Transverse colon (tissue), 4 donors: ENCODE measurements around the gene IRX4.

Experiments
- POLR2A ChIP-seq: fragments of 450-650 bp; IDR thresholded peaks from one replicate; pipeline ENCODE4 v1.6.1; 2016; ENCODE audit warnings: antibody characterized with exemption, mild to moderate bottlenecking, moderate library complexity
- POLR2AphosphoS5 ChIP-seq, 3 donors: sonication (generic); formaldehyde crosslinking; IDR thresholded peaks; one replicate each; pipeline ENCODE4 v1.6.1; 2016; ENCODE audit warnings: antibody characterized with exemption in 3 of 3
- TF ChIP-seq, protein P1 (sequence below), 5 experiments: fragments of 200-600 bp in 3 of 5; fragments of 450-650 bp in 2 of 5; sonication (generic) in 3 of 5; IDR thresholded peaks; 1 replicate in 2 of 5; 2 replicates in 3 of 5; pipeline ENCODE4 v1.5.1; 2016 to 2017; ENCODE audit warnings: antibody characterized with exemption in 5 of 5, inconsistent platforms in 3 of 5, mild to moderate bottlenecking in 2 of 5, moderate library complexity in 1 of 5

GRCh38 chr5:1831677-1832313 lies 50.9 kb downstream of the IRX4 start:
- TF ChIP-seq, protein P1, sequence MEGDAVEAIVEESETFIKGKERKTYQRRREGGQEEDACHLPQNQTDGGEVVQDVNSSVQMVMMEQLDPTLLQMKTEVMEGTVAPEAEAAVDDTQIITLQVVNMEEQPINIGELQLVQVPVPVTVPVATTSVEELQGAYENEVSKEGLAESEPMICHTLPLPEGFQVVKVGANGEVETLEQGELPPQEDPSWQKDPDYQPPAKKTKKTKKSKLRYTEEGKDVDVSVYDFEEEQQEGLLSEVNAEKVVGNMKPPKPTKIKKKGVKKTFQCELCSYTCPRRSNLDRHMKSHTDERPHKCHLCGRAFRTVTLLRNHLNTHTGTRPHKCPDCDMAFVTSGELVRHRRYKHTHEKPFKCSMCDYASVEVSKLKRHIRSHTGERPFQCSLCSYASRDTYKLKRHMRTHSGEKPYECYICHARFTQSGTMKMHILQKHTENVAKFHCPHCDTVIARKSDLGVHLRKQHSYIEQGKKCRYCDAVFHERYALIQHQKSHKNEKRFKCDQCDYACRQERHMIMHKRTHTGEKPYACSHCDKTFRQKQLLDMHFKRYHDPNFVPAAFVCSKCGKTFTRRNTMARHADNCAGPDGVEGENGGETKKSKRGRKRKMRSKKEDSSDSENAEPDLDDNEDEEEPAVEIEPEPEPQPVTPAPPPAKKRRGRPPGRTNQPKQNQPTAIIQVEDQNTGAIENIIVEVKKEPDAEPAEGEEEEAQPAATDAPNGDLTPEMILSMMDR (IDR thresholded peaks at IDR 0.05) = no peak
- TF ChIP-seq POLR2A (no peak), POLR2AphosphoS5 (IDR thresholded peaks at IDR 0.05) (no peak)
